ENCODE data around the gene SCAMP3.
A peak's percentile ranks its signal among the peaks of the same experiment; 100 is the strongest.

Gene SCAMP3

GRCh38 chr1:155261493-155261851, 688 bp downstream of the SCAMP3 start:
- no peak for DNase-seq
- Histone ChIP-seq H3K4ac (ENCODE audit: low read depth in 1 of 2, low read length in 2 of 2) (peak overlapping the region in 1 of 2 experiments; percentile 56), H3K14ac (ENCODE audit: low read length in 2 of 2) (peak overlapping the region in 1 of 2 experiments; percentile 91), H3K27me3 (ENCODE audit: control insufficient read depth in 1 of 2, insufficient read depth in 1 of 2, low read length in 2 of 2) (no peaks in the 10 kb centered on the region), H3K79me1 (replicated peaks; ENCODE audit: low read length, poor library complexity, severe bottlenecking) (peaks cover 15% of the 10 kb centered on the region), H3K4me2 (ENCODE audit: low read length, poor library complexity, severe bottlenecking) (peak overlapping the region; percentile 88), H4K8ac (ENCODE audit: low read length) (peak overlapping the region; percentile 61), H3K9me3 (ENCODE audit: control insufficient read depth, low read length) (no peaks in the 10 kb centered on the region), H3K23ac (ENCODE audit: low read length in 2 of 2) (peak overlapping the region; percentile 47), H2BK12ac (ENCODE audit: low read length in 2 of 2) (peak overlapping the region in 1 of 2 experiments; percentile 8), H2AK5ac (ENCODE audit: low read length, severe bottlenecking) (peak overlapping the region; percentile 10), H3K36me3 (ENCODE audit: control insufficient read depth in 1 of 2, insufficient read depth in 2 of 2, low read depth in 1 of 2, low read length in 2 of 2) (peaks cover 44 to 70% of the 10 kb centered on the region in 2 experiments), H3K4me1 (ENCODE audit: control insufficient read depth, insufficient read depth, low read depth, low read length) (peaks cover 13% of the 10 kb centered on the region), H3K4me3 (ENCODE audit: insufficient read depth in 1 of 2, low read depth in 1 of 2, low read length in 2 of 2) (peak overlapping the region; percentile 77 to 95), H2BK5ac (ENCODE audit: low read depth, low read length, poor library complexity, severe bottlenecking) (no peak overlapping the region), H2AFZ (ENCODE audit: low read depth, low read length) (peak overlapping the region; percentile 47), H4K91ac (ENCODE audit: low read length) (no peak overlapping the region), H2BK120ac (ENCODE audit: low read depth, low read length) (no peak overlapping the region), H2BK15ac (ENCODE audit: low read depth, poor library complexity, severe bottlenecking) (no peak overlapping the region), H3K9ac (ENCODE audit: low read length) (peak overlapping the region; percentile 96), H3K27ac (ENCODE audit: low read length, poor library complexity, severe bottlenecking) (peak overlapping the region; percentile 88), H3K18ac (ENCODE audit: low read depth in 1 of 2, low read length in 2 of 2) (peak overlapping the region; percentile 83 to 97)
- 6% methylated on average over 9 of the region's 9 CpGs for WGBS

GRCh38 chr1:155260276-155260675, 1.9 kb downstream of the SCAMP3 start:
- H3K4ac ChIP-seq (ENCODE audit: low read depth in 1 of 2, low read length in 2 of 2): peak overlapping the region in 1 of 2 experiments; percentile 30
- no peak overlapping the region for H2BK5ac ChIP-seq (ENCODE audit: low read depth, low read length, poor library complexity, severe bottlenecking)
- peak overlapping the region; percentile 96 for H3K9ac ChIP-seq (ENCODE audit: low read length)
- H2BK120ac ChIP-seq (ENCODE audit: low read depth, low read length): no peak overlapping the region
- no peaks in the 10 kb centered on the region for H3K9me3 ChIP-seq (ENCODE audit: control insufficient read depth, low read length)
- H2AFZ ChIP-seq (ENCODE audit: low read depth, low read length): no peak overlapping the region
- no peak overlapping the region for H2AK5ac ChIP-seq (ENCODE audit: low read length, severe bottlenecking)
- no peak overlapping the region for H3K23ac ChIP-seq (ENCODE audit: low read length in 2 of 2)
- no peak overlapping the region for H4K91ac ChIP-seq (ENCODE audit: low read length)
- peaks cover 15% of the 10 kb centered on the region for H3K79me1 ChIP-seq (replicated peaks; ENCODE audit: low read length, poor library complexity, severe bottlenecking)
- H3K14ac ChIP-seq (ENCODE audit: low read length in 2 of 2): no peak overlapping the region
- H3K27me3 ChIP-seq (ENCODE audit: control insufficient read depth in 1 of 2, insufficient read depth in 1 of 2, low read length in 2 of 2): no peaks in the 10 kb centered on the region
- no peak for DNase-seq
- peak overlapping the region in 1 of 2 experiments; percentile 95 for H3K4me3 ChIP-seq (ENCODE audit: insufficient read depth in 1 of 2, low read depth in 1 of 2, low read length in 2 of 2)
- H2BK12ac ChIP-seq (ENCODE audit: low read length in 2 of 2): peak overlapping the region in 1 of 2 experiments; percentile 33
- H4K8ac ChIP-seq (ENCODE audit: low read length): peak overlapping the region; percentile 35
- peaks cover 20% of the 10 kb centered on the region for H3K4me1 ChIP-seq (ENCODE audit: control insufficient read depth, insufficient read depth, low read depth, low read length)
- no peak overlapping the region for H3K18ac ChIP-seq (ENCODE audit: low read depth in 1 of 2, low read length in 2 of 2)
- no peak overlapping the region for H2BK15ac ChIP-seq (ENCODE audit: low read depth, poor library complexity, severe bottlenecking)
- H3K27ac ChIP-seq (ENCODE audit: low read length, poor library complexity, severe bottlenecking): no peak overlapping the region
- H3K36me3 ChIP-seq (ENCODE audit: control insufficient read depth in 1 of 2, insufficient read depth in 2 of 2, low read depth in 1 of 2, low read length in 2 of 2): peaks cover 45 to 64% of the 10 kb centered on the region in 2 experiments
- WGBS: 97% methylated on average over 4 of the region's 5 CpGs
- H3K4me2 ChIP-seq (ENCODE audit: low read length, poor library complexity, severe bottlenecking): no peak overlapping the region

GRCh38 chr1:155256058-155256852, 5.9 kb downstream of the SCAMP3 start:
- Histone ChIP-seq H3K4me3 (ENCODE audit: insufficient read depth in 1 of 2, low read depth in 1 of 2, low read length in 2 of 2) (peak overlapping the region in 1 of 2 experiments; percentile 95), H3K4ac (ENCODE audit: low read depth in 1 of 2, low read length in 2 of 2) (peak overlapping the region in 1 of 2 experiments; percentile 72), H3K9ac (ENCODE audit: low read length) (peak overlapping the region; percentile 94), H3K9me3 (ENCODE audit: control insufficient read depth, low read length) (no peaks in the 10 kb centered on the region), H3K79me1 (replicated peaks; ENCODE audit: low read length, poor library complexity, severe bottlenecking) (peaks cover 25% of the 10 kb centered on the region), H3K23ac (ENCODE audit: low read length in 2 of 2) (peak overlapping the region in 1 of 2 experiments; percentile 74), H3K36me3 (ENCODE audit: control insufficient read depth in 1 of 2, insufficient read depth in 2 of 2, low read depth in 1 of 2, low read length in 2 of 2) (peaks cover 31 to 40% of the 10 kb centered on the region in 2 experiments), H3K18ac (ENCODE audit: low read depth in 1 of 2, low read length in 2 of 2) (no peak overlapping the region), H2BK15ac (ENCODE audit: low read depth, poor library complexity, severe bottlenecking) (no peak overlapping the region), H3K14ac (ENCODE audit: low read length in 2 of 2) (no peak overlapping the region), H2AK5ac (ENCODE audit: low read length, severe bottlenecking) (peak overlapping the region; percentile 8), H3K4me1 (ENCODE audit: control insufficient read depth, insufficient read depth, low read depth, low read length) (peaks cover 29% of the 10 kb centered on the region), H4K91ac (ENCODE audit: low read length) (no peak overlapping the region), H2BK5ac (ENCODE audit: low read depth, low read length, poor library complexity, severe bottlenecking) (no peak overlapping the region), H3K4me2 (ENCODE audit: low read length, poor library complexity, severe bottlenecking) (no peak overlapping the region), H2BK120ac (ENCODE audit: low read depth, low read length) (no peak overlapping the region), H2AFZ (ENCODE audit: low read depth, low read length) (no peak overlapping the region), H3K27ac (ENCODE audit: low read length, poor library complexity, severe bottlenecking) (peak overlapping the region; percentile 92), H2BK12ac (ENCODE audit: low read length in 2 of 2) (peak overlapping the region; percentile 67 to 96), H3K27me3 (ENCODE audit: control insufficient read depth in 1 of 2, insufficient read depth in 1 of 2, low read length in 2 of 2) (no peaks in the 10 kb centered on the region), H4K8ac (ENCODE audit: low read length) (peak overlapping the region; percentile 98)
- whole genome bisulfite sequencing: 89% methylated on average over 20 of the region's 20 CpGs
- DNase-seq: no peak

DNA sequence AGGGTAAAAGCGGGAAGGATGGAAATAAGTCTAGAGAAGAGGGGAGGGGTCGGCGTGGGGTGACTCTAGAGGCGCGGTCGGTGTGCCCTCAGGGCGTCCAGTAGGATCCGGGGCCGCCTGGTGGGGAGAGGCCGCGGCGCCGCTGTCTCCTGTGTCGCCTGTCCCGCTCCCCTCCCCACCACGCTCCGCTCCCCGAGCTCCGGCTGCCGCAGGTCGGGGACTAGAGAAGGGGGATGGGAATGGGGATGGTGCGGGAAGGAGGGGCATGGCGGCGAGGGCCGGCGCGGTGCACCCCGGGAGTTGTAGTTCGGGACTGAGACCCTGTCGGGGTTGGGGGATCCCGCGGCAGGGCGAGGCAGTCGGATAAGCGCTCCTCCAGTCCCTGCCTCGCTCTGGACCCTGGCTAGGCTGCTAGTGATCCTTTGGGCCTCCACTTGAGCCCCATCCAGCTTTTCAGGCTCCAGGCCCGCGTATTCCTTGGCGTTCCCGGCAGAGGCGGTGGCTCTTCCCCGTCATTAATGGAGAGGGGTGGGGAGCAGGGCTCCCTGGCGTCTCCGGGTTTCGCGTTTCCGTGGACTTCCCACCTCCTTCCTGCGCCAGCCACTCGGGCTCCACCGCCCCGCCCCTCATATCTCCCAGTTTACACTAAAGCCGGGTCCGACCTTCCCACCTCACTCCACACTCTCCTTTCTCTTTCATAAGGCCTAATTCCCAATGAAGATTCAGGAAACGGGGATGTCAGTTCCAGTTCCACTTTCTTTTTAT, 6.7 kb downstream of the SCAMP3 start, which contains the start of gene ENTREP3:
Gene ENTREP3, minus strand, starts transcription at position 241 of the 765 bp plus-strand sequence. CDS start 606 bp downstream, outside the sequence.
- WGBS: 1% methylated on average over 41 of the region's 54 CpGs
- H2AFZ ChIP-seq (ENCODE audit: low read depth, low read length): peak within 1 kb of the TSS; percentile 65
- peak within 1 kb of the TSS; percentile 88 for H2BK15ac ChIP-seq (ENCODE audit: low read depth, poor library complexity, severe bottlenecking)
- peak within 1 kb of the TSS; percentile 79 to 95 for H3K4me3 ChIP-seq (ENCODE audit: insufficient read depth in 1 of 2, low read depth in 1 of 2, low read length in 2 of 2)
- peak within 1 kb of the TSS; percentile 98 for H4K8ac ChIP-seq (ENCODE audit: low read length)
- peak within 1 kb of the TSS; percentile 72 to 96 for H2BK12ac ChIP-seq (ENCODE audit: low read length in 2 of 2)
- H4K91ac ChIP-seq (ENCODE audit: low read length): peak within 1 kb of the TSS; percentile 92
- H2BK120ac ChIP-seq (ENCODE audit: low read depth, low read length): peak within 1 kb of the TSS; percentile 62
- peak; percentile 88 for DNase-seq
- H3K4me2 ChIP-seq (ENCODE audit: low read length, poor library complexity, severe bottlenecking): peak within 1 kb of the TSS; percentile 66
- H3K4me1 ChIP-seq (ENCODE audit: control insufficient read depth, insufficient read depth, low read depth, low read length): peaks cover 30% of the 10 kb centered on the region
- peak within 1 kb of the TSS; percentile 61 for H2BK5ac ChIP-seq (ENCODE audit: low read depth, low read length, poor library complexity, severe bottlenecking)
- H2AK5ac ChIP-seq (ENCODE audit: low read length, severe bottlenecking): peak within 1 kb of the TSS; percentile 8
- H3K79me1 ChIP-seq (replicated peaks; ENCODE audit: low read length, poor library complexity, severe bottlenecking): peaks cover 24% of the 10 kb centered on the region
- H3K14ac ChIP-seq (ENCODE audit: low read length in 2 of 2): peak within 1 kb of the TSS in 1 of 2 experiments; percentile 89
- no peaks in the 10 kb centered on the region for H3K27me3 ChIP-seq (ENCODE audit: control insufficient read depth in 1 of 2, insufficient read depth in 1 of 2, low read length in 2 of 2)
- H3K36me3 ChIP-seq (ENCODE audit: control insufficient read depth in 1 of 2, insufficient read depth in 2 of 2, low read depth in 1 of 2, low read length in 2 of 2): peaks cover 36 to 40% of the 10 kb centered on the region in 2 experiments
- peak within 1 kb of the TSS; percentile 94 for H3K9ac ChIP-seq (ENCODE audit: low read length)
- peak within 1 kb of the TSS; percentile 95 to 96 for H3K18ac ChIP-seq (ENCODE audit: low read depth in 1 of 2, low read length in 2 of 2)
- peak within 1 kb of the TSS in 1 of 2 experiments; percentile 75 for H3K23ac ChIP-seq (ENCODE audit: low read length in 2 of 2)
- peak within 1 kb of the TSS; percentile 92 for H3K27ac ChIP-seq (ENCODE audit: low read length, poor library complexity, severe bottlenecking)
- no peaks in the 10 kb centered on the region for H3K9me3 ChIP-seq (ENCODE audit: control insufficient read depth, low read length)
- H3K4ac ChIP-seq (ENCODE audit: low read depth in 1 of 2, low read length in 2 of 2): peak within 1 kb of the TSS; percentile 85 to 94

Data from mesenchymal stem cell (in vitro differentiated cells and primary cell).